Measurements from ENCODE around the gene DLG2.

GRCh38 chr11:84870486-84870885 lies 756.7 kb downstream of the DLG2 start:
- TF ChIP-seq CEBPZ (IDR thresholded peaks at IDR 0.05; ENCODE audit: borderline replicate concordance, low read depth, low read length) (no peak), JUN (IDR thresholded peaks at IDR 0.05; ENCODE audit: borderline replicate concordance, low read depth, low read length) (no peak), JUN (CRISPR knock-in tag; IDR thresholded peaks at IDR 0.05; ENCODE audit: borderline replicate concordance) (no peak), SIN3B (IDR thresholded peaks at IDR 0.05; ENCODE audit: low read depth) (no peak), TOE1 (IDR thresholded peaks at IDR 0.05; ENCODE audit: borderline replicate concordance) (no peak), TOE1 (CRISPR knock-in tag; IDR thresholded peaks at IDR 0.05; ENCODE audit: borderline replicate concordance, low read depth) (no peak), DPF2 (IDR thresholded peaks at IDR 0.05) (no peak), TBL1XR1 (IDR thresholded peaks at IDR 0.05; ENCODE audit: low read length in 2 of 2) (no peak), RCOR1 (IDR thresholded peaks at IDR 0.05; ENCODE audit: borderline replicate concordance in 1 of 2, low read depth in 2 of 2, low read length in 2 of 2) (no peak), TFE3 (CRISPR knock-in tag; IDR thresholded peaks at IDR 0.05) (no peak), CTCF (IDR thresholded peaks at IDR 0.05 in 2 of 3, conservative IDR thresholded peaks at IDR 0.05 in 1 of 3; ENCODE audit: insufficient read depth in 2 of 3, low read depth in 1 of 3, low read length in 3 of 3) (no peak), USF1 (CRISPR knock-in tag; IDR thresholded peaks at IDR 0.05) (no peak), RBM22 (IDR thresholded peaks at IDR 0.05; ENCODE audit: low read depth, low read length, poor library complexity, severe bottlenecking) (no peak)

Data from K562 (cell line).